Activated CD4-positive, CD25-positive, alpha-beta regulatory T cell treated with anti-CD3 and anti-CD28 coated beads, Interleukin-2, amount 50 U/mL, for 72 hours (primary cell): ENCODE data around the gene MGAM2.

Experiments
- DNase-seq: peaks from one replicate; pipeline ENCODE4 v3.0.0; 2021

Gene MGAM2

DNA sequence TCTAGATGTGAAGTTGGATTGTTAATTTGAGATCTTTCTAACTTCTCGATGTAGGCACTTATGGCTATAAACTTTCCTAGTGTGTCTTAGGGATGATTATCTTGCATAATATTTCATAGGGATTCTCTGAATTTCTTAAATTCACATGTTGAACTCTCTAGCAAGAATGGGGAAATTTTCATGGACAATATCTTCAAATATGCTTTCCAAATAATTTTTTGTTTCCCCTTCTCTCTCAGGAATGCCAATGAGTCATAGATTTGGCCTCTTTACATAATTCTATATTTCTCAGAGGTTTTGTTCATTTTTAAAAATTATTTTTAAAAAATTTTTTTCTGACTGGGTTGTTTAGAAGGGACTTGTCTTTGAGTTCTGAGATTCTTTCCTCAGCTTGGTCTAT is 68.9 kb downstream of the MGAM2 start:
- no peak for DNase-seq

DNA sequence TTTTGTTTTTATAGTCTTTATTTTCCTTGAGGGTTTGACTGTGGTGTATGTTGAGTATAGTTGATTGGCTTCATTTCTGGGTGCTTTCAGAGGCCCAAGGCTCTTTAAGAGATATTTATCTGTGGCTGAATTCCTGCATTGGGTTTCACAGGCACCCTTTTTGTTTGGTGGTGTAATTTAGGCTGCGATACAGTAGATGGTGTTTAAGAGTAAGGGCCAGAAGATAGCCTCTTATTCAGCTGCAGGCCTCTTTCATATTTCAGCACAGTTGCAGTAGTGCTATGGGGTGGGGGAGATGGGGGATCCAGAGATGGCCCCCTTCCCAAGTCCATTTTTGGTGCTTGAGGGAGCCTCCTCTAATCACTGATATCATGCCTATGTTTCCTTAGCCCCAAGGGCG is 69.7 kb downstream of the MGAM2 start:
- no peak for DNase-seq

DNA sequence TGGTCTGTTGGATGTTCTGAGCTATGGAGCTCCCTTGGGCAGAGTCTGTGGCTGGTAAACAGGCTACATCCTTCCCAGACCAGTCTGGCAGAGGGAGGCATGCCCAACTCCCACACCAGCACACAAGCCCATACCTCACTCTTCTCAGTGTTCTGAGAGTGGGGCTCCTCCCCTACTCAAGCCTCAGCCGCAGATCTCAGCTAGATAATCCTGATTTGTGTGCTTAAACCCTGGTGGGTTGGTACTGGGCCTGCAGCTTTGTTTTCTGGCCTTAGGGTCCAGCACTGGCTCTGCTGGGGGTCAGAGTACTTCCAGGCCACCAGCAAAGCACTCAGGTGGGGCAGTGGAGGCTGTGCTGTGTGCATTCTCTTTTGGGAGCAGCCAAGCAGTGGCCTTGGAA is 70.4 kb downstream of the MGAM2 start:
- no peak for DNase-seq

DNA sequence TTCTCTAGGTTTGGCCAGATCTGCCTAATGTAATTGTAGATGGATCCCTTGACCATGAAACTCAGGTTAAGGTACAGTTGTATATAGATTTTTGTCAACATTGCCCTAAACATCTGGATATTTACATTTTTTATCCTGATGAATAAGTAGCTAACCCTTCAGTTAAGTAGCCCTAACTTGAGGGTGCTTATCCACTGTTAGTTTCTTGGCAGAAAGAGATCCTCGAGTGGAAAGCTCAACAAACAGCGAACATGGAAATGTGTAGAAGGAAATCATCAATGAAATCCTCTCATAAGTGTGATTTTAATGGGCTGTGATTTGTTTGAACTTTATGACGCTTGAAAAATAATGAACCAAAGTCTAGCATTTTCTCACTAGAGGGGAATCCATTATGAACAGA is 73.6 kb downstream of the MGAM2 start:
- DNase-seq = no peak

DNA sequence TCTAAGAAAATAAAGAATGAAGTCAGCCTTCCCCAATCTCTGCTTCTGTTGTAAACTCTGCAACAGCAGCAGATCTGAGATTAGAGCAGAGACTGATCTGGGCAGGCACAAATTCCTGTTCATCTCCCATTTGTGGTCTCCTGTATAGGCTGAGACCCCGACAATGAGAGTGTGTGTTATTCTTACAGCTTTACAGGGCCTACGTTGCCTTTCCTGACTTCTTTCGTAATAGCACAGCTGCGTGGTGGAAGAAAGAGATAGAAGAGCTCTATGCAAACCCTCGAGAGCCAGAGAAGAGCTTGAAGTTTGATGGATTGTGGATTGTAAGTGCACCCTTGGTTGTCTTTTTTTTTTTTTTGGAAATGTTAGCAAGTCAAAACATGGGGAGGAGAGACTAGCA is 74.3 kb downstream of the MGAM2 start:
- DNase-seq = no peak

DNA sequence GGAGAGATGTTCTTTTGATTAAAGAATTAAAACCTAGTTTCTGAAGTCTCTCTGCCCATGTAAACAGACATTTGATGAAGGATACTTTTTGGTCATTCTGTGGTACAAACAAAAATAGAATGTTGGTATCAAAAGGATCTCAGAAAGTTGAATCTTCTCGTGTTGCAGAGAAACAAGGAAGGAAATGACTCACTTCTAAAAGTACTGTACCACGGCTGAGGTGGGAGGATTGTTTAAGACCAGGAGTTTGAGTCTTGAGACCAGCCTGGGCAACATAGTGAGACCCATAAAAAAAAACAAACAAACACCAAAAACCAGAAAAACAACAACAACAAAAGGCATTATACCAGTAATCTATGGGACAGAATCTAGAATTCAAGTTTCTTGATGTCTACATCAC is 76.6 kb downstream of the MGAM2 start:
- DNase-seq = no peak

DNA sequence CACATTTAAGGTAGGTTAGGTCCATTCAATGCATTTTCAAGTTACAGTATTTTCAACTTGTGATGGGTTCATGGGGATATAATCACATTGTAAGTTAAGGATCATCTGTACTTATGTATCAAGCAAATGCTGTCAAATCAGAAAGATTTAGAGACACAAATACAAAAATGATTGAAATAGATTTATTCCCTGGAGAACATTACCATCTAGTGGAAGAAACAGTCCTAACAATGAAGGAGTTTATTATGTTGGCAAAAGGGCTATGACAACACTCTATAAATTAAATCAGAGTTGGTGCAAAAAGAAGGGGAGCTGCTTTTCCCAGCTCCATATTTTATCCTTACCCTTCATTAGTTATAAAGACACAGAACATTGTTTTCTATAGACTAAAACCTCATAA is 77.3 kb downstream of the MGAM2 start:
- DNase-seq = no peak

DNA sequence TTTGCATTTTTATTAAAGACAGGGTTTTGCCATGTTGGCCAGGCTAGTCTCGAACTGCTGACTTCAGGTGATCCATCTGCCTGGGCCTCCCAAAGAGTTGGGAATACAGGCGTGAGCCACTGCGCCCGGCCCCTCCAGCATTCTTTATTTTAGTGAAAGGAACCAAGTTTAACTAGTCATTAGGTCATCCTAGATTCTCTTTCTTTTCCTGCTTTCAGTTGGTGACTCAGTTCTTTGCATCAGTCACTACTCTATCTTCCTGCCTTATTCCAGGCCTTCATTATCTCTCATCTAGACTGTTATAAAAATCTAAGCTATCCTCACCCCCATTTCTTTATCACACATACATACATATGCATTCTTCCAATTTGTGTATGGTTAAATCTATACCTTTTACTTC is 82.7 kb downstream of the MGAM2 start:
- no peak for DNase-seq

DNA sequence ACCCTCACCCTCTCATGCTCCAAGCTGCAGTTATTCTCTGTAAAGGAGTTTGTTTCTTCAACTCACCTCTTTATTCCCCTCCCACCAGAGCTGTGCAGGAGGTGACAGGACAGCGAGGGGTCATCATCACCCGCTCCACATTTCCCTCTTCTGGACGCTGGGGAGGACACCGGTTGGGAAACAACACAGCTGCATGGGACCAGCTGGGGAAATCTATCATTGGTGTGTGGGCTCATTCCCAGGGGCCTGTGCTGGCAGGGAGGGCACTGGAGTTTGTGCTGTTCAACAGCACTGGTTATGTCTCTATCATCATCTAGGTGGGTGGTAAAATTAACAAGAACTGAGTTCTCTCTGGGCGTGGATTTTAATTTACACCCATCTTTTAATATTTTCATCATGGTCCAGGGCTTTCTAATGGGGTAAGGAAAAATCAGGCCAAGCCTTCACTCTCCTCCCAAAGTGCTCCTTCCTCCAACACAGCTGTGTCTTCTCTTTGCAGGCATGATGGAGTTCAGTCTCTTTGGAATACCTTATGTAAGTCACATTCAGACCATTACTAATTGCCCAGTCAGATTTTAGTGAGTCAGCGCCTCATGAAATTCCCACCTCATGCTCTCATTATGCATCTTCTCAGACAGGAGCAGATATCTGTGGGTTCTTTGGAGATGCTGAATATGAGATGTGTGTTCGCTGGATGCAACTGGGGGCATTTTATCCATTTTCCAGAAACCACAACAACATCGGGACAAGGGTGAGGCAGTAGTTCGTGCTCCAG is 84.7 kb downstream of the MGAM2 start:
- DNase-seq = no peak

DNA sequence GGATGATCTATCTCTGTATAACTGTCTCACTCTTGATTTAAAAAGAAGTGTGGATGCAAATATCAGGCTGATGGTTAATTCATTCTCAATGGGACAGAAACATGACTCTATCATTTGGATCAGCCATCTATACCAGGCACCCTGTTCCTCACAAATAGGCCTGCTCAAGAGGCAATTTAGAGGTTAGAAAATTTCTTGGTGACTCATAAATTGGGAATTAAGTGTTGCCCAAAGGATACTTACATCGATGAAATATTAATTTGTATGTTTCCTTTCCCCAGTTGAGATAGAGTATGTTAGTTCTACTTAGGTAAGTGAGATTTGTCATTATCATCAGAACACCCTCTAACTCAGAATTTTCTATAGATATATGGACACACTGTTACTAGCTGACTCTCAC is 88.7 kb downstream of the MGAM2 start:
- no peak for DNase-seq

DNA sequence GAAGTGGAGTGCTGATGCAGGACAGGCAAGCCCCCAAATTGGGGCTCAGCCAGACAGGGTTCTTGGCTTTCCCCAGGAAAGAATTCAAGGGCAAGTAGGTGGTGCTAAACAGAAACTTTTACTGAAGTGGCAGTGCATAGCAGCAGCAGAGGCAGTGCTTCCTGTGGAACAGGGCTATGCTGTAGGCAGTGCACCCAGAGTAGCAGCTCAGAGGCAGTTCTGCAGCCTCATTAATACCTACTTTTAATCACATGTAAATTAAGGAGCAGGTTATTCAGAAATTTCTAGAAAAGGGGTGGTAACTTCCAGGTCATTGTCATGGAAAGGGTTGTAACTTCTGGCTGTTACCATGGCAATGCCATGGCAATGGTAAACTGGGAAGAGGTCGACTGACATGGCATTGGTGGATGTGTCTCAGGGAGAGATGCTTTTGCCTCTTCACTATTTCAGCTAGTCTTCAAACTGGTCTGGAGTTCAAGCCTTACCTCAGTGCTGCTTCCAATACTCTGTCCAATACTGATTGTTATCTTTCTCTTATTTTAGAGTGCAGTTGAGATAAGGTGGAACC is 117.1 kb downstream of the MGAM2 start:
- no peak for DNase-seq

DNA sequence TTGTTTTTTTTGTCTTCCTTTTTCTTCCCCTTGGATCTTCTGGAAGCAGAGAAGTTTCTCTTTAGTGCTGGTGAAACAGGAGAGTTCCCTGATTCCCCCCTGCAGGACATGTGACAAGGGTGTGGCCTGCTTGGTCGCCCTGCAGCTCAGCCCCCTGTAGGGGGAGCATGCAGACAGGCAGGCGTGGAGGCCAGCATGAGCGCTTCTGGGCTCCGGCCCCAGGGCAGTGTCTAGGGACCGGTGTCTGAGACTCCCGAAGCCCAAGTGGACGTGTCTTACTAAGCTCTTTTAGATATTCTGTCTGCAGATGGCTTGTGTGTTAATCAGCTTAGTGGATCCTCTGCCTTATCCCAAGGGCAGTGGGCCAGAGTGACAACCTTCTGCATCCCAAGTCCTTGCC is 120.2 kb downstream of the MGAM2 start:
- DNase-seq = no peak

DNA sequence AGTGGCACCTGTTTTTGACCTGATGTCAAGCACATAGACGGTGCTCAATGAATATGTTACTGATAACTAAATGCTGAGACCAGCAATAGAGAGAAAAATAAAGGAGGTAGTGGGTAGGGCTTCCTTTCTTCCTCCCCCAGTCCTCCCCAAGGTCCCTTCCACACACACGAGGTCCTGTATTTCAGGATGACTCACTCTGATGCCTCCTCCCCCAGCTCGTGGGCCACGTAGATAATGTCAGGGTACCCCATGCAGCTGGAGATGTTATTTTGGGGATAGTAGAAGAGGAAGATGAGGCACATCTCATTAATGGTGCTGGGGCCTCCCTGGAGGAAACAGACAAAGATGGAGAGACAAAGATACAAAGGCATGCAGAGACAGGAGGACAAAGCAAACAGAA is 129.0 kb downstream of the MGAM2 start:
- DNase-seq = no peak

DNA sequence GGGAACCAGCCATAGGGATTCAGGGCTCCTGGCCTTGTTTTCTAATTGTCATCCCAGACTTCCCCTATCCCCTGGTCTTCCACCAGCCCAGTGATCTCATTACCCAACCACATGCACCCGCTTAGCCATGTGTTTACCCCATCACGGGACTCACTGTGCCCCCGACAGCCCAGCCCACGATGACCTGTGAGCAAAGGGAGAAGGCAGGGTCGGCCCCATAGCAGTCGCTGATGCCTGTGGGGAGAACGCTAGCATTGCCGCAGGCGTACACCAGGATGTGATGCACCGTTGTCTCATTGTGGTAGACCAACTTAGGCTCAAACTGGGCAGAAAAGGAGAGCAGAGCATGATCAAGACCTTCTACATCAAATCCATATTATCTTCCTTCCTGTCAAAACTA is 132.3 kb downstream of the MGAM2 start:
- DNase-seq = no peak

DNA sequence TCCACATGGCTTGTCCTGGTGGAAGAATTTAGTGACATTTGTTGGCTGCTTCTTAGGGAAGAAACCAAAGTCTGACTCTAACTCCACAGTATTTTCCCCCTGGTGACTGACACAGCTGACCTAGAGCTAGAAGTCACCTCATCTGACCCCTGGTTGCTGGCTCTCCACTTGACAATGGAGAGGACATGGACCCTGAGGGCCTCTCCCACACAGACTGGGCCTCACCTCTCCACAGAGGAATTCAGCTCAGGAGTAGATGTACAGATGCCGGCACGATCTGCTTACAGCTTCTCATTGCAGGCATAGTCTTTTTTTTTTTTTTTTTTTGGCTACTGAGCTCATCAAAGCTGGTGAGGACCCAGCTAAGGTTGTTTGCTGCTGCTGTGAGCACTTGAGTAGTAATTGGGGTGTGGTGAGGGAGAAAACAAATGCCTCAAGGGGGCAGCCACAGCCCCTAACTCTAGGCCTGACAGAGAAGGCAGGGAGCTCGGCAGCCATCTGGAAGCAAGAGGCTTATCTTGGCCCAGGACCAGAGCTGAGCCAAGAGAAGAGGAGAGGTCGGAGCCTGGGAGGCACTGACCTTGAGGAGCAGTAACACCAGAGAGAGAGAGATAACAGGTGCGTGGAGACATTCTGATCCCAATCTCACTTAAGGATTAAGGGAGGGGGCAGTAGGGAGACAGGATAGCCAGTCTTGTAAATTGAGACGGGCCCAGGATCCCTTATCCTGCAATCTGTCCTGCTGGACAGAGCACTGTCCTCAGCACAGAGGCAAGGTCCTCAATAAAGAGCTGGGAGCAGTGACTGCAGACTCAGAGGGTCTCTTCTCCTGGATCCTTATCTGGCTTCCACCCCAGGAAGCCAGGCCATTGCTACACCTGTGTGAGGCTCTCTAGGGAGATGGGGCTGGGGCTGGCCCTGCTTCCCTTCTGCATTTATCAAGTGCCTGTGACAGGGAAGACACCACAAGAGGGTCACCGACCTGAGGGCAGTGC is 136.9 kb downstream of the MGAM2 start:
- no peak for DNase-seq

DNA sequence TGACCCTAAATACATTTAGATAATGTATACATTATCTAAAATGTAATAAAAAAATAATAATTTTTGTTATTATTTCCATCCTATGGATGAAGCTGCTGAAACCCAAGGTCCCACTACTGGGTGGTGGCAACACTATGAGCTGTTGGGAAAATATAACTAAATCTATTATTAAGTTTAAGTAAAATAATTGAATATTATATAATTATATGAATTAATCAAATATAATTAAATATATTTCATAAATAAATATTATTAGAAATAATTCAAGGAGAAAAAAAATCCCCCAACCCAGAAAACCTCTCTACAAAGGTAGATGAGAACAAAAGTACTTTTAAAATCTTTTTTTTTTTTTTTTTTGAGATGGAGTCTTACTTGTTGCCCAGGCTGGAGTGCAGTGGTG is 138.4 kb downstream of the MGAM2 start:
- DNase-seq = no peak

DNA sequence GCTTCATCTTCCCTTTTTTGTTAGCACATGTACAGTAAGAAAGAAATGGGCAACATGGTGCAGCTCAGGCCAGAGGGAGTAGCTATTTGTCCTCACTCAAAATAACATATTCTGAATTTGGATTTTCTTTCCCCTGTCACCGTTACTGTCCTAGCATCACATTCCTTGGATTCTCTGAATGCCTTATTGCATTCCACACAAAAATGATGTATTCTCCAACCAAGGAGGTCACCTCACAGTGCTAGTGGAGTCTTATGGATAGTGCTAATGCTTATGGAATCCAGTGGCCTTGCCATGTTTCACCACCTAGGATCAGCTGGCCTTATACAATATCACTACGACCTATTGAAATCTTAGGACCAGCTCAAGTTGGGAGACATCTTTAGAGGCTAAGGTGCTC is 139.2 kb downstream of the MGAM2 start:
- no peak for DNase-seq

DNA sequence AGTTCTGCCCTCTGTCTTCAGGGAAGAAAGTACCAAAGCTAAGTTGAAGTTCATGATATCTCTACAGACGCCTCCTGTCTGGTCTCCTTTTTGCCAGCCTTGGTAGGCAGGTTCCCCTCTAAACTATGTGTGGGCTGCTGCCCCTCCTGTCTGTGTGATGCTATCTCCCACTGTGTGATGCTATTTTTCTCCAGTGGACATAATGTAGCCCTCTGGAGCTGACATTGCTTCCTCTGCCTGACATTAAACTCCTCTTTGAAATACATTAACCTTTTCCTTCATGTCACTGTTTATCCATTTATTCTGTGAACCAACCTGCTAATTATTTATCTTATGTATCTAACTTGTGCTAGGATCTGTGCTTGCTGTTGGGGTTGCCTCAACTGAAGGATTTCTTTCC is 146.4 kb downstream of the MGAM2 start, which contains the start of gene PRSS58:
PRSS58 (minus strand) TSS at position 101 of the 400 bp plus-strand sequence. CDS start 351 bp downstream, outside the sequence.
- no peak for DNase-seq

DNA sequence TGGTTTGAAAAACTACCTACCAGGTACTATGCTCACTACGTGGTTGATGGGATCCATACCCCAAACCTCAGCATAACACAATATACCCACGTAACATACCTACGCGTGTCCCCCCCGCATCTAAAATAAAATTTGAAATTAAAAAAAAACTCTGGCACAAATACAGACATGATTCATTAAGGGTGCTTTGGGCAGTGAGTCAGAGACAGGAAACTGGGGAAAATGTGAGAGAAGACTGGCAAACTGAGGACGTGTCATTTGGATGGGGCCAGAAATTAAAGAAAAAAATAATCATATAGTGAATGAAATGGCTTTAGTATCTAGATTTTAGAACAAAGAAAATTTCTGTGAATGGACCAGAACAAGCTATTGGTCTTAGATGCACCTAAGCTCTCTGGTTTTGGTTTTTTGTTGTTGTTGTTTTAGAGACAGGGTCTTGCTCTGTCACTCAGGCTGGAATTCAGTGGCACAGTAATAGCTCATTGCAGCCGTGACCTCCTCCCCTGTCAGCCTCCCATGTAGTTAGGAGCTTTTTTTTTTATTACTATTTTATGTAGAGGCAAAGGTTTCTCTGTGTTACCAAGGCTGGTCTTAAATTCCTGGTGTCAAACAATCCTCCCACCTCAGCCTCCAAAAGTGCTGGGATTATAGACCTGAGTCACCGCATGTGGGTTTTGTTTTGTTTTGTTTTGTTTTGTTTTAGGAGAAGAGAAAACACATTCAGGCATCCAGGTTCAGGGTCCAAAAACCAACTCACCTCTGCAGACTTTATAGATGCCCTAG is 152.3 kb downstream of the MGAM2 start:
- DNase-seq = no peak
